ENCODE data around the gene RBBP7. TPM values are rescaled to one million over a fixed set of nuclear protein-coding genes. Genes with fewer than 3 reads are reported as not detected.

The RBBP7 gene
- total RNA-seq, 1 donor from 2014 or later = 235 TPM

GRCh38 chrX:16826207-16826606 lies 44.0 kb downstream of the RBBP7 start:
- H3K36me3 Mint-ChIP-seq (ENCODE audit: insufficient read depth) = peaks cover 19% of the 10 kb centered on the region
- peaks cover 4% of the 10 kb centered on the region for H3K4me1 Mint-ChIP-seq (ENCODE audit: low read depth)
- no peaks in the 10 kb centered on the region for H3K27me3 Mint-ChIP-seq
- no peak overlapping the region for H3K4me3 Mint-ChIP-seq (ENCODE audit: low read depth)
- peak; percentile 73 for TF ChIP-seq CTCF (IDR thresholded peaks at IDR 0.05; ENCODE audit: unreplicated experiment)
- DNase-seq (ENCODE audit: low spot score, unreplicated experiment) = no peak
- H3K9me3 Mint-ChIP-seq (ENCODE audit: low read depth) = no peaks in the 10 kb centered on the region
- peak overlapping the region; percentile 64 for H3K27ac Mint-ChIP-seq

- peak overlapping the region; percentile 45 for H3K27ac Mint-ChIP-seq
- no peak overlapping the region for H3K4me3 Mint-ChIP-seq (ENCODE audit: low read depth)
Observed at GRCh38 chrX:16825264-16826035, 44.7 kb downstream of the RBBP7 start.

GRCh38 chrX:16822723-16823122 lies 47.4 kb downstream of the RBBP7 start:
- no peak overlapping the region for H3K27ac Mint-ChIP-seq
- peaks cover 18% of the 10 kb centered on the region for H3K36me3 Mint-ChIP-seq (ENCODE audit: insufficient read depth)

More at GRCh38 chrX:16825264-16826035, 44.7 kb downstream of the RBBP7 start:
- TF ChIP-seq CTCF (IDR thresholded peaks at IDR 0.05; ENCODE audit: unreplicated experiment) = no peak
- H3K4me1 Mint-ChIP-seq (ENCODE audit: low read depth) = peaks cover 4% of the 10 kb centered on the region
- H3K36me3 Mint-ChIP-seq (ENCODE audit: insufficient read depth) = peaks cover 19% of the 10 kb centered on the region
- H3K9me3 Mint-ChIP-seq (ENCODE audit: low read depth) = no peaks in the 10 kb centered on the region
- DNase-seq (ENCODE audit: low spot score, unreplicated experiment) = no peak
- H3K27me3 Mint-ChIP-seq = no peaks in the 10 kb centered on the region

GRCh38 chrX:16819634-16820033 lies 50.5 kb downstream of the RBBP7 start:
- no peak for TF ChIP-seq CTCF (IDR thresholded peaks at IDR 0.05; ENCODE audit: unreplicated experiment)
- Mint-ChIP-seq H3K27me3 (no peaks in the 10 kb centered on the region), H3K36me3 (ENCODE audit: insufficient read depth) (peaks cover 18% of the 10 kb centered on the region), H3K4me3 (ENCODE audit: low read depth) (no peak overlapping the region), H3K4me1 (ENCODE audit: low read depth) (no peaks in the 10 kb centered on the region), H3K27ac (no peak overlapping the region), H3K9me3 (ENCODE audit: low read depth) (no peaks in the 10 kb centered on the region)
- no peak for DNase-seq (ENCODE audit: low spot score, unreplicated experiment)

More at GRCh38 chrX:16822723-16823122, 47.4 kb downstream of the RBBP7 start:
- DNase-seq (ENCODE audit: low spot score, unreplicated experiment) = no peak
- no peaks in the 10 kb centered on the region for H3K9me3 Mint-ChIP-seq (ENCODE audit: low read depth)
- no peak for TF ChIP-seq CTCF (IDR thresholded peaks at IDR 0.05; ENCODE audit: unreplicated experiment)
- peaks cover 4% of the 10 kb centered on the region for H3K4me1 Mint-ChIP-seq (ENCODE audit: low read depth)
- no peak overlapping the region for H3K4me3 Mint-ChIP-seq (ENCODE audit: low read depth)
- H3K27me3 Mint-ChIP-seq = no peaks in the 10 kb centered on the region

DNA sequence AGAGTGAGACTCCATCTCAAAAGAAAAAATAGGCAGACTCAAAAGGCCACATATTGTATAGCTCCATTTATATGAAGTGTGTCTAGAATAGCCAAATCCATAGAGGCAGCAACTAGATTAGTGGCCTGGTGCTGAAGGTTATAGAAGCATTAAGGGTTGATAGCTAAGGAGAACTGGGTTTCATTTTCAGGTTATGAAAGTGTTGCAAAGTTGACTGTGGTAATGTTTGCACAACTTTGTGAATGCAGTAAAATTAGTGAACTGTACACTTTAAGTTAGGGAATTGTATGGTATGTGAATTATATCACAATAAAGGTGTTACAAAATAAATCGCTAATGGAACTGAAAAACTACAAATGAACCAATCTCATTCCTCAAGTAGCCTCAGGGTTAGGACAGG lies 55.6 kb downstream of the RBBP7 start:
- H3K36me3 Mint-ChIP-seq (ENCODE audit: insufficient read depth) = peaks cover 13% of the 10 kb centered on the region
- H3K27me3 Mint-ChIP-seq = no peaks in the 10 kb centered on the region
- no peak for DNase-seq (ENCODE audit: low spot score, unreplicated experiment)
- H3K4me3 Mint-ChIP-seq (ENCODE audit: low read depth) = no peak overlapping the region
- no peak overlapping the region for H3K27ac Mint-ChIP-seq
- no peak for TF ChIP-seq CTCF (IDR thresholded peaks at IDR 0.05; ENCODE audit: unreplicated experiment)
- H3K4me1 Mint-ChIP-seq (ENCODE audit: low read depth) = no peaks in the 10 kb centered on the region
- peaks cover 2% of the 10 kb centered on the region for H3K9me3 Mint-ChIP-seq (ENCODE audit: low read depth)

Data from progenitor cell of endocrine pancreas (in vitro differentiated cells).